Measurements from ENCODE around the gene MAPKAPK3. TPM values are rescaled to one million over a fixed set of nuclear protein-coding genes. Genes with fewer than 3 reads are reported as not detected.

The MAPKAPK3 gene
- total RNA-seq, 1 experiment from 2014 or later = 23.7 TPM

- Histone ChIP-seq H3K27me3 (no peaks in the 10 kb centered on the region), H3K9me3 (no peaks in the 10 kb centered on the region), H3K36me3 (no peaks in the 10 kb centered on the region), H3K4me3 (no peak overlapping the region)
- no peak for DNase-seq
Measured at GRCh38 chr3:50612970-50613846, 3.7 kb upstream of the MAPKAPK3 start.

- no peak overlapping the region for H3K4me3 ChIP-seq
- no peaks in the 10 kb centered on the region for H3K9me3 ChIP-seq
- H3K27me3 ChIP-seq = no peaks in the 10 kb centered on the region
- no peak for DNase-seq
- no peaks in the 10 kb centered on the region for H3K36me3 ChIP-seq
Measured at GRCh38 chr3:50615190-50615589, 1.8 kb upstream of the MAPKAPK3 start.

GRCh38 chr3:50616003-50616769 is 765 bp upstream of the MAPKAPK3 start:
- Histone ChIP-seq H3K27me3 (no peaks in the 10 kb centered on the region), H3K36me3 (no peaks in the 10 kb centered on the region), H3K4me3 (peak overlapping the region; percentile 72), H3K9me3 (no peaks in the 10 kb centered on the region)
- peak; percentile 62 for DNase-seq

GRCh38 chr3:50616770-50617095 is 218 bp upstream of the MAPKAPK3 start:
- H3K36me3 ChIP-seq = no peaks in the 10 kb centered on the region
- H3K4me3 ChIP-seq = peak overlapping the region; percentile 72
- H3K27me3 ChIP-seq = no peaks in the 10 kb centered on the region
- no peaks in the 10 kb centered on the region for H3K9me3 ChIP-seq
- DNase-seq = peak; percentile 76

- no peaks in the 10 kb centered on the region for H3K36me3 ChIP-seq
- H3K9me3 ChIP-seq = no peaks in the 10 kb centered on the region
- H3K4me3 ChIP-seq = peak overlapping the region; percentile 72
- no peak for DNase-seq
- H3K27me3 ChIP-seq = no peaks in the 10 kb centered on the region
Measured at GRCh38 chr3:50617911-50618481, 1.0 kb downstream of the MAPKAPK3 start.

GRCh38 chr3:50620420-50620819 is 3.5 kb downstream of the MAPKAPK3 start:
- Histone ChIP-seq H3K9me3 (no peaks in the 10 kb centered on the region), H3K36me3 (no peaks in the 10 kb centered on the region; the same call in 1 of the 2 replicates), H3K27me3 (no peaks in the 10 kb centered on the region), H3K4me3 (no peak overlapping the region)
- DNase-seq = no peak

GRCh38 chr3:50620820-50621219 is 3.9 kb downstream of the MAPKAPK3 start:
- Histone ChIP-seq H3K4me3 (no peak overlapping the region), H3K9me3 (no peaks in the 10 kb centered on the region), H3K36me3 (no peaks in the 10 kb centered on the region; the same call in 1 of the 2 replicates), H3K27me3 (no peaks in the 10 kb centered on the region)
- peak; percentile 50 for DNase-seq

GRCh38 chr3:50622881-50623280 is 5.9 kb downstream of the MAPKAPK3 start:
- no peak for DNase-seq
- no peaks in the 10 kb centered on the region for H3K9me3 ChIP-seq
- H3K4me3 ChIP-seq = no peak overlapping the region
- no peaks in the 10 kb centered on the region for H3K27me3 ChIP-seq
- H3K36me3 ChIP-seq = no peaks in the 10 kb centered on the region; the same call in 1 of the 2 replicates

GRCh38 chr3:50623840-50624474 is 7.0 kb downstream of the MAPKAPK3 start:
- no peak overlapping the region for H3K4me3 ChIP-seq
- no peaks in the 10 kb centered on the region; the same call in none of the 2 replicates for H3K36me3 ChIP-seq
- DNase-seq = peak; percentile 51
- H3K27me3 ChIP-seq = no peaks in the 10 kb centered on the region
- H3K9me3 ChIP-seq = no peaks in the 10 kb centered on the region

GRCh38 chr3:50624634-50625033 is 7.7 kb downstream of the MAPKAPK3 start:
- DNase-seq = no peak
- Histone ChIP-seq H3K9me3 (no peaks in the 10 kb centered on the region), H3K4me3 (no peak overlapping the region), H3K36me3 (no peaks in the 10 kb centered on the region; the same call in none of the 2 replicates), H3K27me3 (no peaks in the 10 kb centered on the region)

GRCh38 chr3:50625231-50626182 is 8.6 kb downstream of the MAPKAPK3 start:
- H3K36me3 ChIP-seq = no peaks in the 10 kb centered on the region; the same call in none of the 2 replicates

GRCh38 chr3:50626401-50626800 is 9.4 kb downstream of the MAPKAPK3 start:
- DNase-seq = no peak
- H3K9me3 ChIP-seq = no peaks in the 10 kb centered on the region
- no peak overlapping the region for H3K4me3 ChIP-seq
- no peaks in the 10 kb centered on the region for H3K27me3 ChIP-seq
- no peaks in the 10 kb centered on the region; the same call in none of the 2 replicates for H3K36me3 ChIP-seq

More at GRCh38 chr3:50625231-50626182, 8.6 kb downstream of the MAPKAPK3 start:
- H3K4me3 ChIP-seq = no peak overlapping the region
- DNase-seq = no peak
- H3K27me3 ChIP-seq = no peaks in the 10 kb centered on the region
- H3K9me3 ChIP-seq = no peaks in the 10 kb centered on the region

- peak; percentile 93 for DNase-seq
- no peak overlapping the region for H3K4me3 ChIP-seq
- no peaks in the 10 kb centered on the region for H3K27me3 ChIP-seq
- H3K9me3 ChIP-seq = no peaks in the 10 kb centered on the region
- no peaks in the 10 kb centered on the region; the same call in none of the 2 replicates for H3K36me3 ChIP-seq
Measured at GRCh38 chr3:50627407-50628051, 10.6 kb downstream of the MAPKAPK3 start.

GRCh38 chr3:50628601-50629000 is 11.7 kb downstream of the MAPKAPK3 start:
- Histone ChIP-seq H3K27me3 (no peaks in the 10 kb centered on the region), H3K9me3 (no peaks in the 10 kb centered on the region), H3K36me3 (no peaks in the 10 kb centered on the region; the same call in none of the 2 replicates), H3K4me3 (no peak overlapping the region)
- no peak for DNase-seq

- no peak for DNase-seq
- no peaks in the 10 kb centered on the region for H3K27me3 ChIP-seq
- H3K9me3 ChIP-seq = no peaks in the 10 kb centered on the region
- H3K4me3 ChIP-seq = no peak overlapping the region
- H3K36me3 ChIP-seq = no peaks in the 10 kb centered on the region; the same call in 1 of the 2 replicates
Measured at GRCh38 chr3:50630394-50630793, 13.4 kb downstream of the MAPKAPK3 start.

All from MG63 (cell line).